ENCODE data around the gene PIAS1. TPM values are rescaled to one million over a fixed set of nuclear protein-coding genes. Genes with fewer than 3 reads are reported as not detected.

PIAS1 gene
- total RNA-seq, 1 experiment from 2014 or later: 29.7 TPM

DNA sequence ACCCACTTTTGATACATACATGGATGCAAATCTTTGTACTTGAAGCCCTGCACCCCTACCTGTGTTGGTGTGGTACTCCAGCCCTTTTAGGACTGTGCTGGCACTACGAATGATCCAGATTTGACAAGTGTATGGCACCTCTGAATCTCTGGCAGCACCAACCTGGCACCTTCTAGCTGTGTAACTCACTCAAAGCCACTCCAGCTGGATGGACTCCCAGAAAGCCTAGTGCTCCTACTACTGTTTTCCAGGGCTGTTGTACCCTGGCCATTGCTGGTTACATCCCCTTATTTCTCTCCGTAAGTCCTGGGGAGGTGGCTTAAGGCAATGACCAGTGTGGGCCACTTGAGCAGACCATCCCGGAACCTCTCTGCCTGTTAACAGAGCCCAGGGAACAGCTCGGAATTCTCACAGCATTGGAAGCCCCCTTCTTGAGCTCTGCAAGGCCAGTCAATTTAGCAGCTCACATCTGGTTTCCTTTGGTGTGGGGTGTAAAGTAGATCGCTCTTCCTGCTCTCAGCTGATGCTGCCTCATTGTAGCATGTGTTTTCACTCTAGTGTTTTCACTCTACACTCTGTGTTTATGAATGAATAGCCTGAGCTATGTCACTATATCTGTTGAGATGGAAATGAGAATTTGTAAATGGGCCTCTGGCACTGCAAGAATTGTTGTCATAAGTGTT lies 138.8 kb downstream of the PIAS1 start:
- H3K27ac Mint-ChIP-seq: peak overlapping the region; percentile 84
- no peak for ATAC-seq

GRCh38 chr15:68195336-68196112 lies 141.4 kb downstream of the PIAS1 start:
- DNase-seq (ENCODE audit: low spot score): no peak
- Mint-ChIP-seq H3K27me3 (ENCODE audit: low read depth) (no peaks in the 10 kb centered on the region), H3K4me3 (no peak overlapping the region), H3K36me3 (peaks cover 16% of the 10 kb centered on the region), H3K9me3 (no peaks in the 10 kb centered on the region), H3K27ac (peak overlapping the region; percentile 45), H3K4me1 (peaks cover 22% of the 10 kb centered on the region)
- TF ChIP-seq TCF7 (CRISPR knock-in tag; IDR thresholded peaks at IDR 0.05; ENCODE audit: low read depth) (no peak), ZNF281 (CRISPR knock-in tag; IDR thresholded peaks at IDR 0.05) (no peak), NR1H2 (CRISPR knock-in tag; IDR thresholded peaks at IDR 0.05) (no peak), SMAD3 (CRISPR knock-in tag; IDR thresholded peaks at IDR 0.05; ENCODE audit: borderline replicate concordance) (no peak), FOXK1 (CRISPR knock-in tag; IDR thresholded peaks at IDR 0.05) (no peak), USF1 (CRISPR knock-in tag; IDR thresholded peaks at IDR 0.05) (no peak), ZNF317 (CRISPR knock-in tag; IDR thresholded peaks at IDR 0.05; ENCODE audit: borderline replicate concordance, low read depth) (no peak)
- TF ChIP-seq, protein P1, sequence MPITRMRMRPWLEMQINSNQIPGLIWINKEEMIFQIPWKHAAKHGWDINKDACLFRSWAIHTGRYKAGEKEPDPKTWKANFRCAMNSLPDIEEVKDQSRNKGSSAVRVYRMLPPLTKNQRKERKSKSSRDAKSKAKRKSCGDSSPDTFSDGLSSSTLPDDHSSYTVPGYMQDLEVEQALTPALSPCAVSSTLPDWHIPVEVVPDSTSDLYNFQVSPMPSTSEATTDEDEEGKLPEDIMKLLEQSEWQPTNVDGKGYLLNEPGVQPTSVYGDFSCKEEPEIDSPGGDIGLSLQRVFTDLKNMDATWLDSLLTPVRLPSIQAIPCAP (CRISPR knock-in tag; IDR thresholded peaks at IDR 0.05): no peak
- TF ChIP-seq, protein P2, sequence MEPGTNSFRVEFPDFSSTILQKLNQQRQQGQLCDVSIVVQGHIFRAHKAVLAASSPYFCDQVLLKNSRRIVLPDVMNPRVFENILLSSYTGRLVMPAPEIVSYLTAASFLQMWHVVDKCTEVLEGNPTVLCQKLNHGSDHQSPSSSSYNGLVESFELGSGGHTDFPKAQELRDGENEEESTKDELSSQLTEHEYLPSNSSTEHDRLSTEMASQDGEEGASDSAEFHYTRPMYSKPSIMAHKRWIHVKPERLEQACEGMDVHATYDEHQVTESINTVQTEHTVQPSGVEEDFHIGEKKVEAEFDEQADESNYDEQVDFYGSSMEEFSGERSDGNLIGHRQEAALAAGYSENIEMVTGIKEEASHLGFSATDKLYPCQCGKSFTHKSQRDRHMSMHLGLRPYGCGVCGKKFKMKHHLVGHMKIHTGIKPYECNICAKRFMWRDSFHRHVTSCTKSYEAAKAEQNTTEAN (CRISPR knock-in tag; IDR thresholded peaks at IDR 0.05): no peak
- TF ChIP-seq, protein P3, sequence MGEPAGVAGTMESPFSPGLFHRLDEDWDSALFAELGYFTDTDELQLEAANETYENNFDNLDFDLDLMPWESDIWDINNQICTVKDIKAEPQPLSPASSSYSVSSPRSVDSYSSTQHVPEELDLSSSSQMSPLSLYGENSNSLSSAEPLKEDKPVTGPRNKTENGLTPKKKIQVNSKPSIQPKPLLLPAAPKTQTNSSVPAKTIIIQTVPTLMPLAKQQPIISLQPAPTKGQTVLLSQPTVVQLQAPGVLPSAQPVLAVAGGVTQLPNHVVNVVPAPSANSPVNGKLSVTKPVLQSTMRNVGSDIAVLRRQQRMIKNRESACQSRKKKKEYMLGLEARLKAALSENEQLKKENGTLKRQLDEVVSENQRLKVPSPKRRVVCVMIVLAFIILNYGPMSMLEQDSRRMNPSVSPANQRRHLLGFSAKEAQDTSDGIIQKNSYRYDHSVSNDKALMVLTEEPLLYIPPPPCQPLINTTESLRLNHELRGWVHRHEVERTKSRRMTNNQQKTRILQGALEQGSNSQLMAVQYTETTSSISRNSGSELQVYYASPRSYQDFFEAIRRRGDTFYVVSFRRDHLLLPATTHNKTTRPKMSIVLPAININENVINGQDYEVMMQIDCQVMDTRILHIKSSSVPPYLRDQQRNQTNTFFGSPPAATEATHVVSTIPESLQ (CRISPR knock-in tag; IDR thresholded peaks at IDR 0.05): no peak
- TF ChIP-seq, protein P4, sequence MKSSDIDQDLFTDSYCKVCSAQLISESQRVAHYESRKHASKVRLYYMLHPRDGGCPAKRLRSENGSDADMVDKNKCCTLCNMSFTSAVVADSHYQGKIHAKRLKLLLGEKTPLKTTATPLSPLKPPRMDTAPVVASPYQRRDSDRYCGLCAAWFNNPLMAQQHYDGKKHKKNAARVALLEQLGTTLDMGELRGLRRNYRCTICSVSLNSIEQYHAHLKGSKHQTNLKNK (CRISPR knock-in tag; IDR thresholded peaks at IDR 0.05): no peak
- ChIA-PET POLR2A (interaction anchor here (0.7 kb wide), 3 partner anchors 12 to 744 kb away, joined by 3 to 5 read pairs (median 3); no protein-coding TSS in a partner anchor), CTCF (interaction anchor here (0.7 to 3.2 kb wide), 21 partner anchors 9 to 363 kb away, joined by 3 to 38 read pairs (median 5); partner anchors contain the start of genes CALML4 and CLN6)
- ATAC-seq: no peak

More for the DNA sequence above, 138.8 kb downstream of the PIAS1 start:
- Mint-ChIP-seq H3K4me3 (no peak overlapping the region), H3K9me3 (no peaks in the 10 kb centered on the region), H3K27me3 (ENCODE audit: low read depth) (no peaks in the 10 kb centered on the region), H3K4me1 (peaks cover 17% of the 10 kb centered on the region), H3K36me3 (peaks cover 26% of the 10 kb centered on the region)
- no peak for DNase-seq (ENCODE audit: low spot score)
- POLR2A ChIA-PET: no interaction called here
- CTCF ChIA-PET: interaction anchor here (1.3 to 3.2 kb wide), 4 partner anchors 18 to 350 kb away, joined by 5 to 38 read pairs (median 6); no protein-coding TSS in a partner anchor
- TF ChIP-seq SP1 (CRISPR knock-in tag; conservative IDR thresholded peaks at IDR 0.05): no peak
- TF ChIP-seq OVOL2 (CRISPR knock-in tag; IDR thresholded peaks at IDR 0.05; ENCODE audit: borderline replicate concordance): no peak

All from WTC11 (cell line).